Measurements from ENCODE around the gene ASPG. TPM values are rescaled to one million over a fixed set of nuclear protein-coding genes. Genes with fewer than 3 reads are reported as not detected.

Gene ASPG
- total and polyA plus RNA-seq, 2 of the 13 experiments (the other 11 are each of a cell fraction or from before 2014, with no cell fraction given) = not detected

DNA sequence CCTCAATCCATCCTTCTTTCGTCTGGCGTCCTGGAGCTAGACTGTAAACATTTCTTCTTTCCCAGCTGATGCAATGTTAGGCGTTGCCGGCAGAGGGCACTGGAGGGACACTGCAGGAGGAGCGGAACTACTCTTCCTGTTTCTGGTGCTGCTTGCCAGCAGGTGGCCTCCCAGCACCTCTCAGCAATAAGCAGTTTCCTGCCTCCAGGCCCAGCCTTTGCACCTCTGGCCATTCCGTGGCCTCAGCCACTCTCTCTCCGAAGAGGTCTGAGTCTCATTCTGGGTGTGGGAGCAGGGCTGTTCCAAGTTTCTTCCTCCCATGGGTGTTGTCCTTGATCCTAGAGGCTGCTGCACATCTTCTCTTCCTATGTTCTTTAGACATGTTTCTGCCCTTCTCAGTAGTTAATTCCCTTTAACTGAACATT is 7.5 kb upstream of the ASPG start (continued):
- TF ChIP-seq, protein P1, sequence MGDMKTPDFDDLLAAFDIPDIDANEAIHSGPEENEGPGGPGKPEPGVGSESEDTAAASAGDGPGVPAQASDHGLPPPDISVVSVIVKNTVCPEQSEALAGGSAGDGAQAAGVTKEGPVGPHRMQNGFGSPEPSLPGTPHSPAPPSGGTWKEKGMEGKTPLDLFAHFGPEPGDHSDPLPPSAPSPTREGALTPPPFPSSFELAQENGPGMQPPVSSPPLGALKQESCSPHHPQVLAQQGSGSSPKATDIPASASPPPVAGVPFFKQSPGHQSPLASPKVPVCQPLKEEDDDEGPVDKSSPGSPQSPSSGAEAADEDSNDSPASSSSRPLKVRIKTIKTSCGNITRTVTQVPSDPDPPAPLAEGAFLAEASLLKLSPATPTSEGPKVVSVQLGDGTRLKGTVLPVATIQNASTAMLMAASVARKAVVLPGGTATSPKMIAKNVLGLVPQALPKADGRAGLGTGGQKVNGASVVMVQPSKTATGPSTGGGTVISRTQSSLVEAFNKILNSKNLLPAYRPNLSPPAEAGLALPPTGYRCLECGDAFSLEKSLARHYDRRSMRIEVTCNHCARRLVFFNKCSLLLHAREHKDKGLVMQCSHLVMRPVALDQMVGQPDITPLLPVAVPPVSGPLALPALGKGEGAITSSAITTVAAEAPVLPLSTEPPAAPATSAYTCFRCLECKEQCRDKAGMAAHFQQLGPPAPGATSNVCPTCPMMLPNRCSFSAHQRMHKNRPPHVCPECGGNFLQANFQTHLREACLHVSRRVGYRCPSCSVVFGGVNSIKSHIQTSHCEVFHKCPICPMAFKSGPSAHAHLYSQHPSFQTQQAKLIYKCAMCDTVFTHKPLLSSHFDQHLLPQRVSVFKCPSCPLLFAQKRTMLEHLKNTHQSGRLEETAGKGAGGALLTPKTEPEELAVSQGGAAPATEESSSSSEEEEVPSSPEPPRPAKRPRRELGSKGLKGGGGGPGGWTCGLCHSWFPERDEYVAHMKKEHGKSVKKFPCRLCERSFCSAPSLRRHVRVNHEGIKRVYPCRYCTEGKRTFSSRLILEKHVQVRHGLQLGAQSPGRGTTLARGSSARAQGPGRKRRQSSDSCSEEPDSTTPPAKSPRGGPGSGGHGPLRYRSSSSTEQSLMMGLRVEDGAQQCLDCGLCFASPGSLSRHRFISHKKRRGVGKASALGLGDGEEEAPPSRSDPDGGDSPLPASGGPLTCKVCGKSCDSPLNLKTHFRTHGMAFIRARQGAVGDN (CRISPR knock-in tag; IDR thresholded peaks at IDR 0.05) = peak; percentile 43
- peak; percentile 41 for TF ChIP-seq FOSL2 (CRISPR knock-in tag; IDR thresholded peaks at IDR 0.05)
- TF ChIP-seq ELF1 (CRISPR knock-in tag; IDR thresholded peaks at IDR 0.05) = peak; percentile 93
- 0 out of 2 replicates have a peak, but pooled peaks have one; percentile 36 for TF ChIP-seq GATAD1 (CRISPR knock-in tag; IDR thresholded peaks at IDR 0.05)
- no peak for TF ChIP-seq ZNF782 (CRISPR knock-in tag; IDR thresholded peaks at IDR 0.05; ENCODE audit: borderline replicate concordance)
- no peak for TF ChIP-seq SIN3A (IDR thresholded peaks at IDR 0.05; ENCODE audit: borderline replicate concordance, low read depth, low read length)
- no peak for TF ChIP-seq HMG20A (CRISPR knock-in tag; IDR thresholded peaks at IDR 0.05; ENCODE audit: borderline replicate concordance)
- TF ChIP-seq RXRB (CRISPR knock-in tag; IDR thresholded peaks at IDR 0.05; ENCODE audit: borderline replicate concordance) = peak; percentile 62
- TF ChIP-seq MXI1 (IDR thresholded peaks at IDR 0.05; ENCODE audit: borderline replicate concordance, low read depth, low read length) = peak; percentile 31; the same call in 1 of the 3 replicates
- no peak for TF ChIP-seq PRMT3 (CRISPR knock-in tag; IDR thresholded peaks at IDR 0.05; ENCODE audit: borderline replicate concordance, low read depth)
- no peak for TF ChIP-seq ZNF121 (CRISPR knock-in tag; IDR thresholded peaks at IDR 0.05)
- TF ChIP-seq, protein P2, sequence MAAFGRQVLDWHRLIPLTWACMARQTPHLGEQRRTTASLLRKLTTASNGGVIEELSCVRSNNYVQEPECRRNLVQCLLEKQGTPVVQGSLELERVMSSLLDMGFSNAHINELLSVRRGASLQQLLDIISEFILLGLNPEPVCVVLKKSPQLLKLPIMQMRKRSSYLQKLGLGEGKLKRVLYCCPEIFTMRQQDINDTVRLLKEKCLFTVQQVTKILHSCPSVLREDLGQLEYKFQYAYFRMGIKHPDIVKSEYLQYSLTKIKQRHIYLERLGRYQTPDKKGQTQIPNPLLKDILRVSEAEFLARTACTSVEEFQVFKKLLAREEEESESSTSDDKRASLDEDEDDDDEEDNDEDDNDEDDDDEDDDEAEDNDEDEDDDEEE (CRISPR knock-in tag; IDR thresholded peaks at IDR 0.05) = 0 out of 2 replicates have a peak, but pooled peaks have one; percentile 35
- TF ChIP-seq, protein P3, sequence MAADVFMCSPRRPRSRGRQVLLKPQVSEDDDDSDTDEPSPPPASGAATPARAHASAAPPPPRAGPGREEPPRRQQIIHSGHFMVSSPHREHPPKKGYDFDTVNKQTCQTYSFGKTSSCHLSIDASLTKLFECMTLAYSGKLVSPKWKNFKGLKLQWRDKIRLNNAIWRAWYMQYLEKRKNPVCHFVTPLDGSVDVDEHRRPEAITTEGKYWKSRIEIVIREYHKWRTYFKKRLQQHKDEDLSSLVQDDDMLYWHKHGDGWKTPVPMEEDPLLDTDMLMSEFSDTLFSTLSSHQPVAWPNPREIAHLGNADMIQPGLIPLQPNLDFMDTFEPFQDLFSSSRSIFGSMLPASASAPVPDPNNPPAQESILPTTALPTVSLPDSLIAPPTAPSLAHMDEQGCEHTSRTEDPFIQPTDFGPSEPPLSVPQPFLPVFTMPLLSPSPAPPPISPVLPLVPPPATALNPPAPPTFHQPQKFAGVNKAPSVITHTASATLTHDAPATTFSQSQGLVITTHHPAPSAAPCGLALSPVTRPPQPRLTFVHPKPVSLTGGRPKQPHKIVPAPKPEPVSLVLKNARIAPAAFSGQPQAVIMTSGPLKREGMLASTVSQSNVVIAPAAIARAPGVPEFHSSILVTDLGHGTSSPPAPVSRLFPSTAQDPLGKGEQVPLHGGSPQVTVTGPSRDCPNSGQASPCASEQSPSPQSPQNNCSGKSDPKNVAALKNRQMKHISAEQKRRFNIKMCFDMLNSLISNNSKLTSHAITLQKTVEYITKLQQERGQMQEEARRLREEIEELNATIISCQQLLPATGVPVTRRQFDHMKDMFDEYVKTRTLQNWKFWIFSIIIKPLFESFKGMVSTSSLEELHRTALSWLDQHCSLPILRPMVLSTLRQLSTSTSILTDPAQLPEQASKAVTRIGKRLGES (CRISPR knock-in tag; IDR thresholded peaks at IDR 0.05; ENCODE audit: borderline replicate concordance) = no peak
- peak; percentile 85 for TF ChIP-seq CBX1 (IDR thresholded peaks at IDR 0.05; ENCODE audit: low read depth)
- TF ChIP-seq, protein P4, sequence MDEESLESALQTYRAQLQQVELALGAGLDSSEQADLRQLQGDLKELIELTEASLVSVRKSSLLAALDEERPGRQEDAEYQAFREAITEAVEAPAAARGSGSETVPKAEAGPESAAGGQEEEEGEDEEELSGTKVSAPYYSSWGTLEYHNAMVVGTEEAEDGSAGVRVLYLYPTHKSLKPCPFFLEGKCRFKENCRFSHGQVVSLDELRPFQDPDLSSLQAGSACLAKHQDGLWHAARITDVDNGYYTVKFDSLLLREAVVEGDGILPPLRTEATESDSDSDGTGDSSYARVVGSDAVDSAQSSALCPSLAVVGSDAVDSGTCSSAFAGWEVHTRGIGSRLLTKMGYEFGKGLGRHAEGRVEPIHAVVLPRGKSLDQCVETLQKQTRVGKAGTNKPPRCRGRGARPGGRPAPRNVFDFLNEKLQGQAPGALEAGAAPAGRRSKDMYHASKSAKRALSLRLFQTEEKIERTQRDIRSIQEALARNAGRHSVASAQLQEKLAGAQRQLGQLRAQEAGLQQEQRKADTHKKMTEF (CRISPR knock-in tag; IDR thresholded peaks at IDR 0.05) = no peak
- TF ChIP-seq TBX3 (IDR thresholded peaks at IDR 0.05; ENCODE audit: borderline replicate concordance) = no peak
- TF ChIP-seq FOXO1 (CRISPR knock-in tag; IDR thresholded peaks at IDR 0.05) = peak; percentile 50; the same call in 1 of the 2 replicates
- no peak for TF ChIP-seq SRSF9 (IDR thresholded peaks at IDR 0.05; ENCODE audit: borderline replicate concordance, insufficient read depth, low read depth, low read length, poor library complexity, severe bottlenecking)
- TF ChIP-seq ONECUT2 (CRISPR knock-in tag; IDR thresholded peaks at IDR 0.05) = no peak
- no peak for TF ChIP-seq ZNF180 (CRISPR knock-in tag; IDR thresholded peaks at IDR 0.05; ENCODE audit: borderline replicate concordance, low read depth)

Data from HepG2 (cell line).